Lung (tissue), 12 donors: ENCODE measurements around the gene INO80. TPM values are rescaled to one million over a fixed set of nuclear protein-coding genes. Genes with fewer than 3 reads are reported as not detected.

Experiments
- ATAC-seq: fragments of 200-7000 bp; cut with Tn5 transposase; one replicate; pipeline ENCODE4 v1.9.1; 2020; ENCODE audit warnings: moderate number of reproducible peaks; ENCODE audit not compliant: insufficient read depth, low FRiP score
- DNase-seq, 3 donors: peaks; one replicate each; pipeline ENCODE4 v3.0.0-alpha.2; 2013 to 2017
- H3K27ac ChIP-seq, 2 donors: one replicate each; pipeline ENCODE4 v1.5.1; 2013; ENCODE audit warnings: mild to moderate bottlenecking in 2 of 2, moderate library complexity in 2 of 2, control low read depth in 1 of 2, inconsistent platforms in 1 of 2, low read depth in 1 of 2, low read length in 1 of 2
- H3K27me3 ChIP-seq, 3 donors: one replicate each; pipeline ENCODE4 v1.5.1; 2013; ENCODE audit warnings: low read length in 2 of 3; ENCODE audit not compliant: control insufficient read depth in 3 of 3, insufficient read depth in 3 of 3
- H3K36me3 ChIP-seq, 4 donors: one replicate each; pipeline ENCODE4 v1.5.1; 2013; ENCODE audit warnings: low read length in 4 of 4, mild to moderate bottlenecking in 1 of 4, moderate library complexity in 1 of 4; ENCODE audit not compliant: control insufficient read depth in 4 of 4, insufficient read depth in 4 of 4
- H3K4me1 ChIP-seq, 5 donors: one replicate each; pipeline ENCODE4 v1.5.1; 2013; ENCODE audit warnings: low read length in 5 of 5, mild to moderate bottlenecking in 2 of 5, moderate library complexity in 1 of 5; ENCODE audit not compliant: control insufficient read depth in 5 of 5, insufficient read depth in 5 of 5
- H3K4me3 ChIP-seq: one replicate; pipeline ENCODE4 v1.5.1; 2013; ENCODE audit warnings: mild to moderate bottlenecking, control low read depth, moderate library complexity
- H3K9ac ChIP-seq, 2 donors: one replicate each; pipeline ENCODE4 v1.5.1; 2013; ENCODE audit warnings: low read length in 2 of 2, control low read depth in 1 of 2; ENCODE audit not compliant: insufficient read depth in 1 of 2
- H3K9me3 ChIP-seq, 4 donors: one replicate each; pipeline ENCODE4 v1.5.1; 2013; ENCODE audit warnings: low read length in 3 of 4, mild to moderate bottlenecking in 1 of 4, moderate library complexity in 1 of 4; ENCODE audit not compliant: control insufficient read depth in 4 of 4, insufficient read depth in 3 of 4
- CTCF ChIP-seq: IDR thresholded peaks from 2 replicates; pipeline ENCODE4 v1.5.1; 2012; ENCODE audit warnings: mild to moderate bottlenecking; ENCODE audit errors: control extremely low read depth, extremely low read depth
- WGBS, 2 donors: extraction: QIAGEN DNeasy Blood & Tissue Kit; methylation state at CpG; one replicate each; pipeline ENCODE4 v1.1.7; 2013; 5-methylcytosine and 5-hydroxymethylcytosine counted together
- polyA plus RNA-seq, 2 donors: library from polyadenylated mRNA; stranded (reverse); fragments of 200-250 nt; gene quantifications; one replicate each; pipeline ENCODE4 v1.2.1, GENCODE V29; 2013
- total RNA-seq, 2 donors: library from RNA; depleted of rRNA in 1 of 2; stranded (reverse); fragments of >200 nt in 1 of 2; gene quantifications; one replicate each; pipeline ENCODE4 v1.2.1, GENCODE V29; 2014 to 2021
- donor health status: control.
- donor health status: control.
- donor health status: Bipolar disorder and iron deficiency.
- donor health status: healthy.
- donor health status: DM: yes; HTN: yes; CAD: no.

Gene INO80
- total and polyA plus RNA-seq, 4 donors: 8.0 to 50.1 (median 22.9) TPM

GRCh38 chr15:41010345-41010744 is 105.7 kb downstream of the INO80 start:
- Histone ChIP-seq H3K36me3 (peaks cover 5 to 18% (median 12%) of the 10 kb centered on the region in 4 donors), H3K27ac (no peak overlapping the region), H3K27me3 (no peaks in the 10 kb centered on the region), H3K9ac (no peak overlapping the region), H3K4me1 (peaks cover 2 to 29% (median 25%) of the 10 kb centered on the region in 5 donors), H3K9me3 (no peaks in the 10 kb centered on the region), H3K4me3 (no peak overlapping the region)
- TF ChIP-seq CTCF: no peak
- ATAC-seq (no peak), DNase-seq (no peak)

GRCh38 chr15:41006479-41006878 is 109.6 kb downstream of the INO80 start:
- Histone ChIP-seq H3K9me3 (no peaks in the 10 kb centered on the region), H3K36me3 (peaks cover 3 to 20% (median 9%) of the 10 kb centered on the region in 4 donors), H3K4me1 (peaks cover 0 to 12% (median 8%) of the 10 kb centered on the region in 5 donors), H3K27me3 (no peaks in the 10 kb centered on the region), H3K4me3 (no peak overlapping the region), H3K9ac (no peak overlapping the region), H3K27ac (no peak overlapping the region)
- no peak for DNase-seq
- 87 to 91% methylated on average over 2 of the region's 2 CpGs for WGBS, 2 donors
- no peak for TF ChIP-seq CTCF
- ATAC-seq: no peak

GRCh38 chr15:41004490-41004889 is 111.6 kb downstream of the INO80 start:
- no peaks in the 10 kb centered on the region for H3K27me3 ChIP-seq
- ATAC-seq (no peak), DNase-seq (no peak)
- no peak overlapping the region for H3K9ac ChIP-seq
- H3K4me1 ChIP-seq: peaks cover 0 to 2% (median 0%) of the 10 kb centered on the region in 5 donors
- no peaks in the 10 kb centered on the region for H3K9me3 ChIP-seq
- H3K27ac ChIP-seq: no peak overlapping the region
- 92 to 93% methylated on average over 3 of the region's 3 CpGs for whole genome bisulfite sequencing, 2 donors
- H3K36me3 ChIP-seq: peaks cover 3 to 29% (median 15%) of the 10 kb centered on the region in 4 donors
- H3K4me3 ChIP-seq: no peak overlapping the region
- TF ChIP-seq CTCF: no peak
